Esophagus muscularis mucosa (tissue), 3 donors: Measurements from ENCODE around the gene UGDH.

Source experiments
- POLR2AphosphoS5 ChIP-seq, 2 donors: sonication (generic); formaldehyde crosslinking; IDR thresholded peaks; one replicate each; pipeline ENCODE4 v1.6.1; 2017; ENCODE audit warnings: antibody characterized with exemption in 2 of 2
- TF ChIP-seq, protein P1 (sequence below), 3 experiments: fragments of 200-600 bp in 2 of 3; fragments of 450-650 bp in 1 of 3; sonication (generic) in 2 of 3; IDR thresholded peaks; one replicate each; pipeline ENCODE4 v1.5.1; 2017 to 2019; ENCODE audit warnings: antibody characterized with exemption in 3 of 3, mild to moderate bottlenecking in 2 of 3, moderate library complexity in 1 of 3

DNA sequence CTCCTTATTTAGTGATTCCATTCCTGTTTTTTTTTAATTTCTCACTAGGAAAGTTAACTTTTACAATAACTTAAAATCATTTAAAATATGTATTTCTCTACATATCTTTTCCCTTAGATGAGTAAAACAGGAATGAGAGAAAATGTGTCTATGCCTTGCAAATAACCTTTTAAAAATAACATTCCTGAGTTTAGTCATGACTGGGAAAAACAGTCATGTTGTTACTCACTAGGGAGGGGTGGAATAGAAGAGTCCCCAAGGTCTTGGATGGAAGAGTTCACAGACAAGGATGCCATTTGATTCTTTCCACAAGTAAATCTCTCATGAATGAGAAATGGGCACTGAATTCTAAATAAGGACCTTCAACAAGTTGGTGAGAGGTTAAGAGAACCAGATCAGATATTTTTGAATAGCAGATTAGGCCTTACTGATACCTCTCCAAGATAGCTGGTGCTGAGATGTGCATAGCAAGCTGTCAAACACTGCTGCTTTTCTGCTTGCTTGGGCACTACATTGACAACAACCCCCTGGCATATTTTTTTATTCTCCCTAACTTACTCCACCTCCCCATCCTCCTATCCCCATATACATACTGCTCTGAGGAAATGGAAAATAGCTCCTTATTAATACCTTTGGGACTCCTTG is 25.1 kb downstream of the UGDH start:
- TF ChIP-seq, protein P1, sequence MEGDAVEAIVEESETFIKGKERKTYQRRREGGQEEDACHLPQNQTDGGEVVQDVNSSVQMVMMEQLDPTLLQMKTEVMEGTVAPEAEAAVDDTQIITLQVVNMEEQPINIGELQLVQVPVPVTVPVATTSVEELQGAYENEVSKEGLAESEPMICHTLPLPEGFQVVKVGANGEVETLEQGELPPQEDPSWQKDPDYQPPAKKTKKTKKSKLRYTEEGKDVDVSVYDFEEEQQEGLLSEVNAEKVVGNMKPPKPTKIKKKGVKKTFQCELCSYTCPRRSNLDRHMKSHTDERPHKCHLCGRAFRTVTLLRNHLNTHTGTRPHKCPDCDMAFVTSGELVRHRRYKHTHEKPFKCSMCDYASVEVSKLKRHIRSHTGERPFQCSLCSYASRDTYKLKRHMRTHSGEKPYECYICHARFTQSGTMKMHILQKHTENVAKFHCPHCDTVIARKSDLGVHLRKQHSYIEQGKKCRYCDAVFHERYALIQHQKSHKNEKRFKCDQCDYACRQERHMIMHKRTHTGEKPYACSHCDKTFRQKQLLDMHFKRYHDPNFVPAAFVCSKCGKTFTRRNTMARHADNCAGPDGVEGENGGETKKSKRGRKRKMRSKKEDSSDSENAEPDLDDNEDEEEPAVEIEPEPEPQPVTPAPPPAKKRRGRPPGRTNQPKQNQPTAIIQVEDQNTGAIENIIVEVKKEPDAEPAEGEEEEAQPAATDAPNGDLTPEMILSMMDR (IDR thresholded peaks at IDR 0.05) = no peak
- TF ChIP-seq POLR2AphosphoS5 (IDR thresholded peaks at IDR 0.05) = peak in 1 of 2 donors; percentile 4
